ENCODE results near the gene CLMP. TPM values are rescaled to one million over a fixed set of nuclear protein-coding genes. Genes with fewer than 3 reads are reported as not detected.
"Not testable (repeated sequence)": the region's sequence is repeated elsewhere in the genome, so short reads cannot be mapped to it uniquely, and the experiment has no call there.

CLMP gene
- total RNA-seq, 2 donors from 2014 or later: 0.66 to 0.67 TPM

DNA sequence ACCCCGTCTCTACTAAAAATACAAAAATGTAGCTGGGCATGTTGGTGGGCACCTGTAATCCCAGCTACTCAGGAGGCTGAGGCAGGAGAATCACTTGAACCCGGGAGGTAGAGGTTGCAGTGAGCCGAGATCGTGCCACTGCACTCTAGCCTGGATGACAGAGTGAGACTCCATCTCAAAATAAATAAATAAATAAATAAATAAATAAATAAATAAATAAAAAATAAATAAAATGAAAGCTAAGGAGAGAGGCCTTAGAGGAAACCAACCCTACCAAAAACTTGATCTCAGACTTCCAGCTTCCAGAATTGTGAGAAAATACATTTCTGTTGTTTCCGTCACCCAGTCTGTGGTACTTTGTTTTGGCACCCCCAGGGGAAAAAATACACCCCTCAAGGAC lies 42.7 kb downstream of the CLMP start:
- not testable (repeated sequence) for H3K9me3 Mint-ChIP-seq; H3K27ac Mint-ChIP-seq; H3K4me1 Mint-ChIP-seq; H3K4me3 Mint-ChIP-seq; H3K36me3 Mint-ChIP-seq (ENCODE audit: low read depth); ATAC-seq (replicated peaks); H3K27me3 Mint-ChIP-seq

DNA sequence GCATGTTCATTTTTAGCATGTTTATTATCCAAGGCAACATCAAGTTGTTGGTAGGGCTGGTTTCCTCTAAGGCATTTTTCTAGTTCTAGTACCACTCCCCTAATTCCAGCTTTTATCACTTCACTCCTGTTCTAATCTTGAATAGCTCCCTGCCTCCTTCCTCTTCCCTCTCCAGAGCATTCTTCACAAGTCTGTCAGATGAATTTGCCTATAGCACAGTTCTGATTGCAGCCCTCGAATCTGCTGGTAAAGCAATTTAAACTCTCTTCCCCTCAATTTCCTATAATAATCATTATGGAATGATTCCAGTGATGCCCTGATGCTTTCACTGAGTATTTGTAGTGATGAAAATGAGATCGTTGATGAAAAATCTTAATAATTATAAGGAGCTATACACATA lies 43.3 kb downstream of the CLMP start:
- no peaks in the 10 kb centered on the region for H3K4me1 Mint-ChIP-seq
- H3K36me3 Mint-ChIP-seq (ENCODE audit: low read depth): no peaks in the 10 kb centered on the region
- H3K27ac Mint-ChIP-seq: no peak overlapping the region
- no peak overlapping the region for H3K4me3 Mint-ChIP-seq
- no peak for ATAC-seq (replicated peaks)
- H3K27me3 Mint-ChIP-seq: peaks cover 3% of the 10 kb centered on the region
- H3K9me3 Mint-ChIP-seq: no peaks in the 10 kb centered on the region

DNA sequence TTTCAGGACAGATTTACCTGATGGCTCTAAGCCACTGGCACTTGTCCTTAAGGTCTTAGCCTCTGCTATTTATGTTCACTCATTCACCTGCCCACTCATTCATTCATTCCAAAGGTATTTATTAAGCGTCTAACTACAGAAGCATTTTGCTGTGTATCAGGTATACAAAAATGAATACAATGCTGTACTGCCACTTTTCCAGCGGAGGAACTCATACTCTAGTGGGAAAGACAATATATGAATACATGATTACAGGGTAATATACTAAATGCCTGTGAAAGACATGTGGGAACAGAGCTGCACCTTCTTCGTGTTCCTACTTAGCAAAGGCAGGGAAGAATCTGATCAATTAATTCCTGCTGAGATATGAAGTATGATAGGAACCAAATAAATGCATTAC lies 43.7 kb downstream of the CLMP start:
- no peak for ATAC-seq (replicated peaks)
- no peak overlapping the region for H3K4me3 Mint-ChIP-seq
- no peak overlapping the region for H3K27ac Mint-ChIP-seq
- no peaks in the 10 kb centered on the region for H3K4me1 Mint-ChIP-seq
- peaks cover 3% of the 10 kb centered on the region for H3K27me3 Mint-ChIP-seq
- H3K36me3 Mint-ChIP-seq (ENCODE audit: low read depth): no peaks in the 10 kb centered on the region
- no peaks in the 10 kb centered on the region for H3K9me3 Mint-ChIP-seq

DNA sequence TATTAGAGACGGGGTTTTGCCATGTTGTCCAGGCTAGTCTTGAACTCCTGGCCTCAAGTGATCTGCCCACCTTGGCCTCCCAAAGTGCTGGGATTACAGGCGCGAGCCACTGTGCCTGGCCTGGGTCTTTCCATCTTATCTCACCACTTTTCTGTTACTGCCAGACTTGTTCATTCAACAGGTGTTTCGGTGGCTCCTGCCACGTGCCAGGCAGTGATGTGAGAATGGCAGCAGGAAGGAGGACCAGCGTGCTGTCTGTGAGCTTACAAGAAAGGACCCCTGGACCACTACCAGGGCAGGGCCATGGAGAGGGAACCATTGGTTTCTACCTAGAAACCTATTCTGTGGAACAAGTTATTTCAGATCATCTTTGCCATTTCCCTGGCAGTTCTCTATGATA lies 44.2 kb downstream of the CLMP start:
- Mint-ChIP-seq H3K27me3 (peaks cover 3% of the 10 kb centered on the region), H3K9me3 (no peaks in the 10 kb centered on the region), H3K4me3 (no peak overlapping the region), H3K36me3 (ENCODE audit: low read depth) (no peaks in the 10 kb centered on the region), H3K27ac (no peak overlapping the region), H3K4me1 (no peaks in the 10 kb centered on the region)
- ATAC-seq (replicated peaks): no peak

DNA sequence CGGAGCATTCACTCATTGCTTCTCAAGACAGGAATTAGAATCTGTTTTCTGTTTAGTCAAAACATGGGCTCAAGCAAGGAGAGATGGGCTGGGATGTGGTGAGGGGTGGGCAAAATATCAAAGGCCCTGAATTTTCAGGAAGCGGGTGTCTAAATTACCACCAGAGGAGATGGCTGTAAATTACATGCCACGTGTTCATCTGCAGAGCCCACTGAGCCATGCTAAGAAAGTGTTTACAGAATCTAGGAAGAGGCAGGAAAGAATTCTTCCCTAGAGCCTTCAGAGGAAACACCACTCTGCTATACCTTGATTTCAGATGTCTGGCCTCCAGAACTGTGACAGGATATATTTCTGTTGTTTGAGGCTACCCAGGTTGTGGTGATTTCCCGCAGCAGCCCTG lies 46.1 kb downstream of the CLMP start:
- H3K27me3 Mint-ChIP-seq: peaks cover 2% of the 10 kb centered on the region
- H3K4me3 Mint-ChIP-seq: no peak overlapping the region

GRCh38 chr11:123145661-123146060 lies 49.4 kb downstream of the CLMP start:
- no peaks in the 10 kb centered on the region for H3K4me1 Mint-ChIP-seq
- H3K36me3 Mint-ChIP-seq (ENCODE audit: low read depth): no peaks in the 10 kb centered on the region
- no peak for ATAC-seq (replicated peaks)
- H3K4me3 Mint-ChIP-seq: no peak overlapping the region
- H3K9me3 Mint-ChIP-seq: no peaks in the 10 kb centered on the region
- H3K27me3 Mint-ChIP-seq: no peaks in the 10 kb centered on the region
- H3K27ac Mint-ChIP-seq: no peak overlapping the region

More for the DNA sequence above, 46.1 kb downstream of the CLMP start:
- Mint-ChIP-seq H3K4me1 (no peaks in the 10 kb centered on the region), H3K27ac (no peak overlapping the region), H3K36me3 (ENCODE audit: low read depth) (no peaks in the 10 kb centered on the region), H3K9me3 (no peaks in the 10 kb centered on the region)
- ATAC-seq (replicated peaks): no peak

- H3K27me3 Mint-ChIP-seq: no peaks in the 10 kb centered on the region
- no peak overlapping the region for H3K4me3 Mint-ChIP-seq
- no peaks in the 10 kb centered on the region for H3K9me3 Mint-ChIP-seq
- ATAC-seq (replicated peaks): no peak
- H3K36me3 Mint-ChIP-seq (ENCODE audit: low read depth): no peaks in the 10 kb centered on the region
- H3K27ac Mint-ChIP-seq: no peak overlapping the region
- no peaks in the 10 kb centered on the region for H3K4me1 Mint-ChIP-seq
Observed at GRCh38 chr11:123145220-123145619, 49.8 kb downstream of the CLMP start.

GRCh38 chr11:123144707-123145106 lies 50.3 kb downstream of the CLMP start:
- ATAC-seq (replicated peaks): no peak
- no peaks in the 10 kb centered on the region for H3K4me1 Mint-ChIP-seq
- H3K27me3 Mint-ChIP-seq: no peaks in the 10 kb centered on the region
- H3K27ac Mint-ChIP-seq: no peak overlapping the region
- no peak overlapping the region for H3K4me3 Mint-ChIP-seq
- no peaks in the 10 kb centered on the region for H3K9me3 Mint-ChIP-seq
- H3K36me3 Mint-ChIP-seq (ENCODE audit: low read depth): no peaks in the 10 kb centered on the region

DNA sequence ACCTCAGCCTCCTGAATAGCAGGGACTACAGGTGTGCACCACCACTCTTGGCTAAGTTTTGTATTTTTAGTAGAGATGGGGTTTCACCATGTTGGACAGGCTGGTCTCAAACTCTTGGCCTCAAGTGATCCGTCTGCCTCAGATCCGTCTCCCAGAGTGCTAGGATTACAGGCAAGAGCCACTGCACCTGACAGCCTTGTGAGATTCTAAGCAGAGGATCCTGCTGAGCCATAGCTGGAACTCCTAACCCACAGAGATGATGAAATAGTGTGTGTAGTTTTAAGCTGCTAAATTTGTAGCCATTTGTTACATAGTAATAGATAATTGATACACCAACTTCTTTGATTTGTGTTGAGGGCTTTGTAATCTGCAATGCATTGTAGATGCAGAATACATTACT lies 51.1 kb downstream of the CLMP start:
- no peaks in the 10 kb centered on the region for H3K9me3 Mint-ChIP-seq
- no peak for ATAC-seq (replicated peaks)

GRCh38 chr11:123143476-123143875 lies 51.6 kb downstream of the CLMP start:
- Mint-ChIP-seq H3K27me3 (no peaks in the 10 kb centered on the region), H3K9me3 (no peaks in the 10 kb centered on the region), H3K36me3 (ENCODE audit: low read depth) (no peaks in the 10 kb centered on the region), H3K4me3 (no peak overlapping the region), H3K27ac (no peak overlapping the region), H3K4me1 (no peaks in the 10 kb centered on the region)
- ATAC-seq (replicated peaks): no peak

More for the DNA sequence above, 51.1 kb downstream of the CLMP start:
- no peaks in the 10 kb centered on the region for H3K27me3 Mint-ChIP-seq
- H3K4me1 Mint-ChIP-seq: no peaks in the 10 kb centered on the region
- no peaks in the 10 kb centered on the region for H3K36me3 Mint-ChIP-seq (ENCODE audit: low read depth)
- no peak overlapping the region for H3K27ac Mint-ChIP-seq
- H3K4me3 Mint-ChIP-seq: no peak overlapping the region

DNA sequence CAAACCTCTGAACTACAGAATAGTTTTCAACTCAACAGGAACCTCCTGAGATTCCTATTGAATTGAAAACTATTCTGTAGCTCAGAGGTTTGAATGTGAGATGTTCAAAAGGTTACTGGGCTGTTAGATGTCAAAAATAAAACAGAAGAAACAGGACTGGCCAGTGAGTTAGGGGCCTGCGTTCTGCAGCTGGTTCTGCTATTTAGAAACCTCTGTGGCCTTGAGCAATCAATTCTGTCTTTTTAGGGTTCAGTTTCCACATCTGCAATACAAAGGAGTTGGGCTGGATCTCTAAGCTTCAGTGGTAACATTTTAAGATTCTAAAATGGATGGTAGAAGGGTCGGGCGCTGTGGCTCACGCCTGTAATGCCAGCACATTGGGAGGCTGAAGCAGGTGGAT lies 55.8 kb downstream of the CLMP start:
- no peaks in the 10 kb centered on the region for H3K27me3 Mint-ChIP-seq
- H3K4me1 Mint-ChIP-seq: no peaks in the 10 kb centered on the region
- no peak overlapping the region for H3K27ac Mint-ChIP-seq
- H3K4me3 Mint-ChIP-seq: no peak overlapping the region
- no peaks in the 10 kb centered on the region for H3K9me3 Mint-ChIP-seq
- ATAC-seq (replicated peaks): no peak
- no peaks in the 10 kb centered on the region for H3K36me3 Mint-ChIP-seq (ENCODE audit: low read depth)

- no peaks in the 10 kb centered on the region for H3K9me3 Mint-ChIP-seq
- no peak overlapping the region for H3K4me3 Mint-ChIP-seq
- no peaks in the 10 kb centered on the region for H3K4me1 Mint-ChIP-seq
- no peaks in the 10 kb centered on the region for H3K27me3 Mint-ChIP-seq
- ATAC-seq (replicated peaks): no peak
- H3K36me3 Mint-ChIP-seq (ENCODE audit: low read depth): no peaks in the 10 kb centered on the region
- H3K27ac Mint-ChIP-seq: no peak overlapping the region
Observed at GRCh38 chr11:123137431-123138224, 57.4 kb downstream of the CLMP start.

GRCh38 chr11:123135863-123136446 lies 59.1 kb downstream of the CLMP start:
- Mint-ChIP-seq H3K27ac (no peak overlapping the region), H3K4me1 (no peaks in the 10 kb centered on the region)

GRCh38 chr11:123132881-123133280 lies 62.2 kb downstream of the CLMP start:
- H3K4me1 Mint-ChIP-seq: peaks cover 6% of the 10 kb centered on the region
- no peaks in the 10 kb centered on the region for H3K9me3 Mint-ChIP-seq
- no peaks in the 10 kb centered on the region for H3K36me3 Mint-ChIP-seq (ENCODE audit: low read depth)
- H3K27me3 Mint-ChIP-seq: no peaks in the 10 kb centered on the region
- ATAC-seq (replicated peaks): no peak
- H3K4me3 Mint-ChIP-seq: no peak overlapping the region
- no peak overlapping the region for H3K27ac Mint-ChIP-seq

More at GRCh38 chr11:123135863-123136446, 59.1 kb downstream of the CLMP start:
- no peaks in the 10 kb centered on the region for H3K36me3 Mint-ChIP-seq (ENCODE audit: low read depth)
- no peaks in the 10 kb centered on the region for H3K9me3 Mint-ChIP-seq
- no peak overlapping the region for H3K4me3 Mint-ChIP-seq
- no peak for ATAC-seq (replicated peaks)
- no peaks in the 10 kb centered on the region for H3K27me3 Mint-ChIP-seq

DNA sequence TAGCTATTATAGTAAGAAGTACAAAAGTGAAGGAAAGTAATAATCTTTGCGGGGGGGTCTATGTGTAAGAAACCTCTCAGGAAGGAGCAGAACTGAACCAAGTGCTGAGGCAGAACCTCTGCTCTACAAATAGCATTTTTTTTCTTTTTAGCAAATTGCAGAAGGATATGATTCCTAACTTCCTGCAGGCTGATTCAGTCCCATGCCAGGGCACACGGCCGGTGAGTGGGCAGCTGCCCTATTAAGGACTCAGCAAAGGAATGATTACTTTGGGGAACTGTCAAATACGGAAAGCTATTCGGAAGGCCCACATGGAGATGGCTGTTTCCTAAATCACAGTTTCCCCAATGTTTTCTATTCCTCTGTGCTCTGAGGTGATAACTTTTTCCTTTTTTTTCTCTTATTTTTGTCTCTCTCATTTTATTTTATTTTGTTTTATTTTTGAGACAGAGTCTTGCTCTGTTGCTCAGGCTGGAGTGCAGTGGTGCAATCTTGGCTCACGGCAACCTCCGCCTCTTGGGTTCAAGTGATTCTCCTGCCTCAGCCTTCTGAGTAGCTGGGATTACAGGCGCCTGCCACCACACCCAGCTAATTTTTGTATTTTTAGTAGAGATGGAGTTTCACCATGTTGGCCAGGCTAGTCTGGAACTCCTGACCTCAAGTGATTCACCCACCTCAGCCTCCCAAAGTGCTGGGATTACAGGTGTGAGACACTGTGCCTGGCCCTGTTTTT lies 62.8 kb downstream of the CLMP start:
- not testable (repeated sequence) for H3K27ac Mint-ChIP-seq; H3K9me3 Mint-ChIP-seq; H3K27me3 Mint-ChIP-seq; H3K4me3 Mint-ChIP-seq; H3K36me3 Mint-ChIP-seq (ENCODE audit: low read depth); ATAC-seq (replicated peaks); H3K4me1 Mint-ChIP-seq
